OCI-LY7 (cell line): ENCODE data around the gene ERGIC1. TPM values are rescaled to one million over a fixed set of nuclear protein-coding genes. Genes with fewer than 3 reads are reported as not detected.

Experiments used
- BruUV-seq: library from RNA; stranded (reverse); fragments of 400-500 nt; replicated peaks from 2 replicates; lab custom pipeline; 2021; lab: Mats Ljungman, UMichigan
- CTCF ChIA-PET: fragments of 300-600 bp; sonication (Branson Sonifier 250); formaldehyde crosslinking; loops from one replicate; lab custom pipeline; 2022; ENCODE audit warnings: antibody characterized with exemption; ENCODE audit not compliant: unreplicated experiment; lab: Charles Lee
- POLR2A ChIA-PET: fragments of 300-600 bp; sonication (Branson Sonifier 250); formaldehyde crosslinking; loops from one replicate; lab custom pipeline; 2022; ENCODE audit warnings: antibody characterized with exemption; lab: Charles Lee
- DNase-seq: peaks from one replicate; pipeline ENCODE4 v3.0.0-alpha.2; 2015; ENCODE audit warnings: low spot score
- H2AFZ ChIP-seq: fragments of 200-600 bp; sonication (generic), shearing (Covaris generic); 2 replicates; pipeline ENCODE4 v1.6.1; 2014; ENCODE audit warnings: mild to moderate bottlenecking, antibody characterized with exemption, low read length, moderate library complexity
- H3K27ac ChIP-seq: fragments of 200-600 bp; sonication (generic); 2 replicates; pipeline ENCODE4 v1.5.1; 2014; ENCODE audit warnings: mixed run types, low read depth, mild to moderate bottlenecking, moderate library complexity, low read length, inconsistent platforms; ENCODE audit not compliant: poor library complexity, severe bottlenecking
- H3K36me3 ChIP-seq: fragments of 200-600 bp; sonication (generic); 2 replicates; pipeline ENCODE4 v1.6.1; 2014; ENCODE audit warnings: mild to moderate bottlenecking, antibody characterized with exemption, low read length, moderate library complexity, mixed read lengths; ENCODE audit not compliant: insufficient read depth
- H3K4me1 ChIP-seq: fragments of 200-600 bp; sonication (generic); 2 replicates; pipeline ENCODE4 v1.5.1; 2014; ENCODE audit warnings: mild to moderate bottlenecking, low read length; ENCODE audit not compliant: insufficient read depth, poor library complexity, severe bottlenecking
- H3K4me2 ChIP-seq: fragments of 200-600 bp; sonication (generic); 2 replicates; pipeline ENCODE4 v1.6.1; 2014; ENCODE audit warnings: mild to moderate bottlenecking, low read length
- H3K4me3 ChIP-seq: fragments of 200-600 bp; sonication (generic); 2 replicates; pipeline ENCODE4 v1.5.1; 2014; ENCODE audit warnings: mild to moderate bottlenecking, low read depth, low read length; ENCODE audit not compliant: poor library complexity, severe bottlenecking
- H3K79me2 ChIP-seq: fragments of 200-600 bp; sonication (generic); 2 replicates; pipeline ENCODE4 v1.6.1; 2016; ENCODE audit warnings: low read depth, mild to moderate bottlenecking, low read length, moderate library complexity, mixed read lengths; ENCODE audit not compliant: insufficient read depth
- H3K9me2 ChIP-seq: fragments of 200-600 bp; sonication (generic); 2 replicates; pipeline ENCODE4 v1.6.1; 2016; ENCODE audit warnings: mild to moderate bottlenecking, low read length, mixed read lengths; ENCODE audit not compliant: insufficient read depth
- H3K9me3 ChIP-seq: fragments of 200-600 bp; sonication (generic); 2 replicates; pipeline ENCODE4 v1.6.1; 2014; ENCODE audit warnings: mild to moderate bottlenecking, mixed run types, low read length, mixed read lengths
- H4K20me1 ChIP-seq: fragments of 200-600 bp; sonication (generic); 2 replicates; pipeline ENCODE4 v1.6.1; 2014; ENCODE audit warnings: mild to moderate bottlenecking, antibody characterized with exemption, low read length, moderate library complexity, mixed read lengths; ENCODE audit not compliant: insufficient read depth
- EZH2phosphoT487 ChIP-seq: fragments of 200-600 bp; sonication (generic); IDR thresholded peaks from 2 replicates; pipeline ENCODE4 v1.6.1; 2018; ENCODE audit warnings: low read depth, borderline replicate concordance, mild to moderate bottlenecking, mixed run types, antibody characterized with exemption, low read length, moderate library complexity, mixed read lengths
- intact Hi-C: fragments of 100-400 bp; cut with micrococcal nuclease; formaldehyde crosslinking; loops from one replicate; pipeline ENCODE4 v1.10.0; 2022; ENCODE audit not compliant: unreplicated experiment
- total RNA-seq, 2 experiments: library from RNA; depleted of rRNA in 1 of 2; stranded (reverse); fragments of >200 nt in 1 of 2; shearing (Covaris generic) in 1 of 2; gene quantifications; 2 replicates each; pipeline ENCODE4 v1.2.3, GENCODE V29; 2014 to 2022
- TF ChIP-seq, protein P1 (sequence below): fragments of 200-600 bp; sonication (generic); conservative IDR thresholded peaks from 2 replicates; pipeline ENCODE4 v1.5.1; 2014; ENCODE audit warnings: mild to moderate bottlenecking, antibody characterized with exemption, low read length, moderate library complexity, mixed read lengths

Gene ERGIC1
- total RNA-seq, 2 experiments from 2014 or later = 125 to 178 TPM

- Histone ChIP-seq H3K9me2 (no peaks in the 10 kb centered on the region), H3K4me3 (no peak overlapping the region), H3K4me1 (no peaks in the 10 kb centered on the region), H3K27ac (no peak overlapping the region), H3K36me3 (peaks cover 49% of the 10 kb centered on the region), H4K20me1 (no peaks in the 10 kb centered on the region), H2AFZ (no peak overlapping the region), H3K4me2 (no peak overlapping the region), H3K79me2 (no peaks in the 10 kb centered on the region), H3K9me3 (no peaks in the 10 kb centered on the region)
- POLR2A ChIA-PET = no interaction called here
- no TSS peak for BruUV-seq
- intact Hi-C loops = no loop called here
- CTCF ChIA-PET = no interaction called here
- TF ChIP-seq, protein P1, sequence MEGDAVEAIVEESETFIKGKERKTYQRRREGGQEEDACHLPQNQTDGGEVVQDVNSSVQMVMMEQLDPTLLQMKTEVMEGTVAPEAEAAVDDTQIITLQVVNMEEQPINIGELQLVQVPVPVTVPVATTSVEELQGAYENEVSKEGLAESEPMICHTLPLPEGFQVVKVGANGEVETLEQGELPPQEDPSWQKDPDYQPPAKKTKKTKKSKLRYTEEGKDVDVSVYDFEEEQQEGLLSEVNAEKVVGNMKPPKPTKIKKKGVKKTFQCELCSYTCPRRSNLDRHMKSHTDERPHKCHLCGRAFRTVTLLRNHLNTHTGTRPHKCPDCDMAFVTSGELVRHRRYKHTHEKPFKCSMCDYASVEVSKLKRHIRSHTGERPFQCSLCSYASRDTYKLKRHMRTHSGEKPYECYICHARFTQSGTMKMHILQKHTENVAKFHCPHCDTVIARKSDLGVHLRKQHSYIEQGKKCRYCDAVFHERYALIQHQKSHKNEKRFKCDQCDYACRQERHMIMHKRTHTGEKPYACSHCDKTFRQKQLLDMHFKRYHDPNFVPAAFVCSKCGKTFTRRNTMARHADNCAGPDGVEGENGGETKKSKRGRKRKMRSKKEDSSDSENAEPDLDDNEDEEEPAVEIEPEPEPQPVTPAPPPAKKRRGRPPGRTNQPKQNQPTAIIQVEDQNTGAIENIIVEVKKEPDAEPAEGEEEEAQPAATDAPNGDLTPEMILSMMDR = no peak
- no peak for TF ChIP-seq EZH2phosphoT487
- DNase-seq = no peak
Observed at GRCh38 chr5:172918421-172919371, 84.6 kb downstream of the ERGIC1 start.

- Histone ChIP-seq H3K4me3 (no peak overlapping the region), H3K36me3 (peaks cover 44% of the 10 kb centered on the region), H3K4me1 (no peaks in the 10 kb centered on the region), H3K27ac (no peak overlapping the region), H3K9me2 (no peaks in the 10 kb centered on the region), H2AFZ (no peak overlapping the region), H3K79me2 (no peaks in the 10 kb centered on the region), H3K4me2 (no peak overlapping the region), H4K20me1 (no peaks in the 10 kb centered on the region), H3K9me3 (no peaks in the 10 kb centered on the region)
- DNase-seq = no peak
- CTCF ChIA-PET = no interaction called here
- POLR2A ChIA-PET = interaction anchor here (0.5 kb wide), 1 partner anchor 42 kb away, joined by 3 read pairs; no protein-coding TSS in a partner anchor
- no peak for TF ChIP-seq EZH2phosphoT487
- TF ChIP-seq, protein P1 = no peak
- BruUV-seq = no TSS peak
- intact Hi-C loops = no loop called here
Observed at GRCh38 chr5:172919525-172920446, 85.7 kb downstream of the ERGIC1 start.
